Mesenteric fat pad (tissue), 1 donor: ENCODE results near the gene ACD. TPM values are rescaled to one million over a fixed set of nuclear protein-coding genes. Genes with fewer than 3 reads are reported as not detected.

Experiments used
- DNase-seq: peaks from one replicate; pipeline ENCODE4 v3.0.0-alpha.2; 2020; ENCODE audit warnings: low spot score
- total RNA-seq: library from RNA; stranded (reverse); fragmentation: NEBNext Ultra II Directional; extraction: Animal tissue kit (Norgen Biotek cat#: 25700); gene quantifications from one replicate; pipeline ENCODE4 v1.2.1, GENCODE V29; 2021
- donor health status: DM: yes; HTN: yes; CAD: no.

ACD gene
- total RNA-seq, 1 donor from 2014 or later, result 11.5 TPM

- DNase-seq, result no peak
These were observed 16.5 kb upstream of the ACD start for GRCh38 chr16:67676516-67676915.

GRCh38 chr16:67675999-67676398, 15.9 kb upstream of the ACD start:
- DNase-seq, result no peak

- DNase-seq, result no peak
These were observed 15.5 kb upstream of the ACD start for GRCh38 chr16:67675579-67675935.

- no peak for DNase-seq
These were observed 15.0 kb upstream of the ACD start for GRCh38 chr16:67674851-67675578.

GRCh38 chr16:67673712-67674580, 13.9 kb upstream of the ACD start:
- no peak for DNase-seq

DNA sequence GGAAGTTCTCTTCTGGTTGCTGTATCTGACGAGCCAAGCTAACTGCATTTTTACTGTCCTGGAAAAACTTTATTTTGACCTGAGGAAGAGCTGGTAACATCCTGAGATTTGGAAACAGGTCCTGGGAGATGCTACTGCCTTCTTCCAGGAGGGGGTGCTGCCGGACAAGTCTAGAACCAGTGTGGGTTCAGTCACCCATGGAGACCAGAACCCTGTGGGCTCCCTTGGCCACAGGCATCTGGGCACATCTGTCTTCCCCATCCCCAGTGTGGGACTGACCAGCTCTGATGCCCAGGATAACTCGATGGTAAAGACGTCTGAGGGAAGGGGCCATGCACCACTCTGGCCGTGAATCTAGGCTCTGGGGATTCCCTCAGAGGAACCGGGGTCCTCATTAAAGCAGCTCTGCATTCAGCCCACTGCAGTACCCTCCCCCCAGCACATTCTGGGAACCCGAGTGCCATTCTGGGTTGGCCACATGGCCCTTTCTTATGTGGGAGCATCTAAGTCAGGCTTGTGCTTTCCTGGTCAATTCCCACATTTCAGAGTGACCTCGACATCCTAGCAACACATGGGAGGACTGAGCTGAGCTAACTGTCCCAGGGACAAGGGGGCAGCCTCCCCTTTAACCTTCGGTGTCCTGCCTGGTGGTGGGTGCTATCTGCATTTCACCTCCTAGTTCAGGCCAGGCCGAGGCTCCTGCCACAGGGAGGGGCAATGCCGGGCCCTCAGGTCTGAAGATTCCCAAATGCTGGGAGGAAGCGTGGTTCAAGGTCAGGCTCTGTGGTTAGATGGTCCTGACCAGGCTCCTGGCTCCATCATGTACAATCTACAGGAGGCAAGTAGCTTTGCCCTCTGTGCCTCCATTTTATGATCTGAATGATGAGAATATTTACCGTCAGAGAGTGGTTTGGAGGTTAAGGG, 12.9 kb upstream of the ACD start:
- no peak for DNase-seq

GRCh38 chr16:67672306-67672705, 12.2 kb upstream of the ACD start:
- no peak for DNase-seq

- no peak for DNase-seq
These were observed 9.5 kb upstream of the ACD start for GRCh38 chr16:67669499-67670101.

DNA sequence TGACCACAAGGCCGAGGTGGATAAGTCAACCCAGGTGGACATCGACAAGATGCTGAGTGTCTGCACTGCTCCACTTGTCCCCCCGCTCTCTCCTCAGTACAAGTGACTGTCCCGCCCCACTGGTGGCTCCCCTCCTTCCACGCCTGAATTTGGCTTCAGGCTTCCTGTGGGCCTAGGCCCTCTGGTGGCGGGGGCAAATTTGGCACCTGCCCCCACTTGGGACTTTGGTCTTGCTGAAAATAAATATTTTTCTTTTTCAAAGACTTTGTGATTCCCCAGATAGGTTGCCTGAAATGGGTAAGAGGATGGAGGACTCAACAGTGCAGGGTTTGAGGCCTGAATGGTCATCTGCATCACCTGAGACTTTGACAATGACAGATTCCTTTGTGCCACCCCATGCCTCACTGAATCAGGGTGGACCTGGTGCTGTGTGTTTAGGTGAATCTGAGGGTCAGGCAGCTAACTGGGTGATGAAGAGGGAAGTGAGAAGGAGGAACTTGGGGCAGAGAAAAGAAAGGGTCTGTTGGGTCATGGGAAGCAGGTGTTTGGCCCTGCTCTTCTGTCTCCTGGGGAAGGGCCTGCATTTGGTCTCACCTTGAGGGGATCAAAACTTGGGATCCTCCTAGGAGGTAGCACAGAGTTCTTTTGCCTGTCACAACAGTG, 8.6 kb upstream of the ACD start:
- no peak for DNase-seq

DNA sequence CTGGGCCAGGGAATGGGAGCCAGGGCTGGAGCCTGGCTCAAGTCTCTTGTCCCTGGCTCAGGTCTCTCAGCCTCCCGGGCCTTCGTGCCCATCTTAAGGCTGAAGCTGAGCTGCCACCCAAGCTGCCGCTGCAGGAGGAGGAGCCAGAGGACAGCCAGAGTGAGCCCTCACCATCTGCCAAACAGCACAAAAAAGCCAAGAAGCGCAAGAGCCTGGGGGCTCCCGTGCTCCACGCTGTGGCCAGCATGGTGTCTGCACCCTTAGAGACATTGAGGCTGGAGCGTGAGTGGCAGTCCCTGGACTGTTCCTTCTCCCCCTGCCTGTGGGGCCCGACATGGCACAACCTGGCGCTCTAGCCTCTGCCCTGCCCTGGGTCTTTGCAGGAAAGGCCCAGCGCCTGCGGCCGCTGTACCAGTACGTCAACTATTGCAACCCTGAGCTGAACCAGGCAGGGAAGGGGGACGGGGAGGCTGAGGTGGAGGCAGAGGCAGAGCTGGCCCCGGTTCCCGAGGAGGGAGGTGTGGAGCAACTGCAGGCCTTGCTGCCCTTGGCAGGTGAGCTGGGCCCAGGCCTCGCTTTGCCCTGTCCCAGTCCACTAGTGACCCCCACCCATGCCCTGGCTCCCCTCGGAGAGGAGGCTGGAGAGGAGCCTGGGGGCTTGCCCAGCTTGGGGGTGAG, 7.9 kb upstream of the ACD start:
- no peak for DNase-seq

DNA sequence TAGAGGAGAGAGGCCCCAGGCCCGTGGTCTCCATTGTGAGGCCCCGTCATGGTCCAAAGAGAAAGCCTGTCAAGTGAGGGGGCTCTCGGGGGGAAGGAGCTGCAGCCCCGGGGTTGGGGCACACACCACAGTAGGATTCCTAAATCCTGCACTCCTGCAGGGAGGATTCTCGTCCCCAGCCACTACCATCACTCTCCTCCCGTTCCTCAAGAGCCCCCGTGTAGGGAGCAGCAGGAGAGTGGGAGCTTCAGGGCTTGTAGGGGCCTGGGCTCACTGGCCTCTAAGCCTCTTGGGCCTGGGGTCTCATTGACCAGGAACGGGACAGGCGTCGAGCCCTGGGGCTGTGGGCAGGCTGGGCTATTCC, 7.4 kb upstream of the ACD start:
- no peak for DNase-seq

GRCh38 chr16:67666559-67667452, 6.7 kb upstream of the ACD start, which contains the start of the genes C16orf86 and ENKD1:
C16orf86 (plus strand) TSS chr16:67666814; CDS start chr16:67666971, 157 bp downstream.
ENKD1 (minus strand) TSS chr16:67666750; CDS start chr16:67666442, 308 bp downstream.
- peak; percentile 95 for DNase-seq

DNA sequence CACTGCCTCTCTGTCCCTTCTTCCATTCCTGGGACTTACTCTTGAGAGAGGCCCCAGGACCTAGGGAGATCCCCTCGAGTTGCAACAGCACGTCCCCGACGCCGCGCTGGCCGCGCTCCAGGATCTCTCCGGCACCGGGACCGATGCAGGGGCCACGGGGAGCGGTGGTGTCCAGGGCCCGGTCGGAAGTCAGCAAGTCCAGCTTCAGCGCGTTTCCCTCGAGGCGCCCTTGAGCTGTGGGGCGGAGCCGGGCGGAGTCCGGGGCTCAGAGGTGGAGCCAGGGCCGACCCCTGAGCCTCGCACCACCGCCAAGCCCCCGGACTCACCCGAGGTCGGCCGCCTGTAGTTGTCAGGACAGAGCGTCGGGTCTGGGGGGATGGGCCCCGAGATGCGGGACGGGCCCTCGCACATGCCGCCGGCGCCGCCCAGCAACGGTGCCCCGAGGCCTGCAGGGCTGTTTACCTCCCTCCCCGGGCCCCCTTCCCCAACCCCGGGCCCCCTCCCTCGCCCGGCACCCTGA, 6.0 kb upstream of the ACD start:
- no peak for DNase-seq

DNA sequence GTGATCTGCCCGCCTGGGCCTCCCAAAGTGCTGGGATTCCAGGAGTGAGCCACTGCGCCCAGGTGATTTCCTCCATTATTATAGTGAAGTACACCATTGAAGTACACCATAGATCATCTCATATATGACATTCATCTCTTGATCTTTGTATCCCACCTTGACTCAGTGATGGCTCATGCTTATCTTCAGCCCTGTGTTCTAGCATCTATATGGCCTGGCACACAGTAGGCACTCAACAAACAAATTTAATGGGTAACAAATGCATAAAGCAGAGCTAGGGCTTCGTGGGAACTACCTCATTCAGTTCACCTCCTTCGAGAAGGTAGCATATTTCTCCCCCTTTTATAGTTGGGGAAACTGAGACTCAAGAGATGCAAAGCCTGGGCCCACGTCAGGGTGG, 5.5 kb upstream of the ACD start:
- DNase-seq, result no peak

GRCh38 chr16:67664871-67665270, 4.8 kb upstream of the ACD start:
- DNase-seq, result no peak

DNA sequence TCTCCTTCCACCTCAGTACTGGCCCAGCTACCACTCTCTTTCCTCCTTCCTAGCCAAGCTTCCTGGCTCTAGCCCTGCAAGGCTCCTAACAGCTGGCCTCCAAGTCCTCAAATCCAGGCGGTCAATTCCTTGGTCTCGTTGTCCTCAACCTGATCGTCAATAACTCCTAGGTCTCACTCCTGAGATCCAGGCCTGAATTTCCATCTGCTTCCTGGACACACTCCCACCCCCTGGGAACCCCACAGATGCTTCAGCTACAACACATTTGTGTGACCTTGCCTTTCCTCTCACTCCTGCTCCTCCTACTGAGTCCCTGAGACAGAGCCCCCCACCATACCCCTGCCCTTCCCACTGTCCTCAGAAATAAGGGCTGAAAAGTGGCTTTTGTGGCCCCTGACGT, 4.2 kb upstream of the ACD start:
- no peak for DNase-seq

DNA sequence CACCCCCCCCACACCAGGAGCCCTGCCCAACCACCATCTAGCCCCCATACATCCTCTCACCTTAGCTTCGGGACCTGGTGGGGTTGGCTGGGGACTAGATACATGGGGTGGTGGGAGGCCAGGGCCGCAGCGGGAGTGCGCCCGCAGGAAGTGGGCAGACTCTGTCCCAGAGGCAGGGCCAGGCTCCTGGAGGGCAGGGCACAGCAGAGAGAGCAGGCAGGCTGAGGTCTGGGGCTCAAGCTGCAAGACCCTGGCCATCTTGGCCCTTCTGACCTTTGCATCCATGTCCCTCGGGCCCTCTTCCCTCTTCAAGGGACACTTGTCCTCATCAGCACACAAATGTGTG, 3.8 kb upstream of the ACD start:
- DNase-seq, result no peak

GRCh38 chr16:67663151-67663876, 3.3 kb upstream of the ACD start:
- no peak for DNase-seq
